Upper lobe of right lung (tissue), 1 donor: ENCODE results near the gene PATL2. TPM values are rescaled to one million over a fixed set of nuclear protein-coding genes. Genes with fewer than 3 reads are reported as not detected.
A peak's percentile ranks its signal among the peaks of the same experiment; 100 is the strongest.

Experiments used
- ATAC-seq: fragments of 200-7000 bp; cut with Tn5 transposase; one replicate; pipeline ENCODE4 v1.9.1; 2020; ENCODE audit warnings: mild to moderate bottlenecking, moderate library complexity
- DNase-seq: peaks from one replicate; pipeline ENCODE4 v3.0.0-alpha.2; 2020
- H3K27ac ChIP-seq: fragments of 200-600 bp; one replicate; pipeline ENCODE4 v1.8.0; 2022
- H3K27me3 ChIP-seq: fragments of 200-600 bp; one replicate; pipeline ENCODE4 v1.8.0; 2022; ENCODE audit warnings: mild to moderate bottlenecking
- H3K36me3 ChIP-seq: fragments of 200-600 bp; one replicate; pipeline ENCODE4 v1.8.0; 2022
- H3K4me1 ChIP-seq: fragments of 200-600 bp; one replicate; pipeline ENCODE4 v1.8.0; 2022
- H3K4me3 ChIP-seq: fragments of 200-600 bp; one replicate; pipeline ENCODE4 v1.8.0; 2022; ENCODE audit warnings: mild to moderate bottlenecking
- H3K9me3 ChIP-seq: fragments of 200-600 bp; one replicate; pipeline ENCODE4 v1.8.0; 2022
- intact Hi-C: fragments of 100-400 bp; cut with DNase I; formaldehyde crosslinking; loops from one replicate; pipeline ENCODE4 v1.11.0; 2022
- total RNA-seq: library from RNA; stranded (reverse); fragmentation: NEBNext Ultra II Directional; extraction: Animal tissue kit (Norgen Biotek cat#: 25700); gene quantifications from one replicate; pipeline ENCODE4 v1.2.1, GENCODE V29; 2021
- TF ChIP-seq, protein P1 (sequence below): fragments of 200-600 bp; IDR thresholded peaks from one replicate; pipeline ENCODE4 v1.8.0; 2022; ENCODE audit warnings: antibody characterized with exemption
- donor health status: DM: no; HTN: yes; CAD: no; lungs with severe emphysema.

Gene PATL2
- total RNA-seq, 1 donor from 2014 or later: 3.7 TPM

DNA sequence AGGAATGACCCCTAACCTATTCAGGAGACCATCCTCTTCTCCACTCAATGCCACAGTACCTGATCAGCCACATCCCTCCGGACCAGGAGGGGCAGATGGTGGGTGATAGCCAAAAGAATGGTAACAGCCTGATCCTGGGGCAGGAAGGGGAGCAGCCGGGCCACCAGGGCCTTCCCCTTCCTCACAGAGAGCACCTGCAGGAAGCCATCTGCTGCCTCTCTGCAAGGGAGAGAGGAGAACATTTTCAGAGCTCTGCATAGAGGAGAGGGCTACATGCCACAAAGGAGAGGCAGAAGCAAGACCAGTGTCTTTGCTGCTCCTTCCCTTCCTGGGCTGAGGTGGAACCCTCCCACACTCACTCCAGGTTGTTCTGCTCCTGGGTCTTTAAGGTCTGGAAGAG lies 42.2 kb downstream of the PATL2 start:
- no peaks in the 10 kb centered on the region for H3K9me3 ChIP-seq
- no peak for DNase-seq
- ATAC-seq: no peak
- TF ChIP-seq, protein P1, sequence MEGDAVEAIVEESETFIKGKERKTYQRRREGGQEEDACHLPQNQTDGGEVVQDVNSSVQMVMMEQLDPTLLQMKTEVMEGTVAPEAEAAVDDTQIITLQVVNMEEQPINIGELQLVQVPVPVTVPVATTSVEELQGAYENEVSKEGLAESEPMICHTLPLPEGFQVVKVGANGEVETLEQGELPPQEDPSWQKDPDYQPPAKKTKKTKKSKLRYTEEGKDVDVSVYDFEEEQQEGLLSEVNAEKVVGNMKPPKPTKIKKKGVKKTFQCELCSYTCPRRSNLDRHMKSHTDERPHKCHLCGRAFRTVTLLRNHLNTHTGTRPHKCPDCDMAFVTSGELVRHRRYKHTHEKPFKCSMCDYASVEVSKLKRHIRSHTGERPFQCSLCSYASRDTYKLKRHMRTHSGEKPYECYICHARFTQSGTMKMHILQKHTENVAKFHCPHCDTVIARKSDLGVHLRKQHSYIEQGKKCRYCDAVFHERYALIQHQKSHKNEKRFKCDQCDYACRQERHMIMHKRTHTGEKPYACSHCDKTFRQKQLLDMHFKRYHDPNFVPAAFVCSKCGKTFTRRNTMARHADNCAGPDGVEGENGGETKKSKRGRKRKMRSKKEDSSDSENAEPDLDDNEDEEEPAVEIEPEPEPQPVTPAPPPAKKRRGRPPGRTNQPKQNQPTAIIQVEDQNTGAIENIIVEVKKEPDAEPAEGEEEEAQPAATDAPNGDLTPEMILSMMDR: no peak
- peaks cover 4% of the 10 kb centered on the region for H3K4me1 ChIP-seq
- no peaks in the 10 kb centered on the region for H3K36me3 ChIP-seq
- no peaks in the 10 kb centered on the region for H3K27me3 ChIP-seq
- intact Hi-C loops: loop anchor here (10.0 kb wide), 1 partner anchor 46 kb away; the partner anchor contains the start of genes B2M and PATL2
- no peak overlapping the region for H3K27ac ChIP-seq
- H3K4me3 ChIP-seq: no peak overlapping the region

DNA sequence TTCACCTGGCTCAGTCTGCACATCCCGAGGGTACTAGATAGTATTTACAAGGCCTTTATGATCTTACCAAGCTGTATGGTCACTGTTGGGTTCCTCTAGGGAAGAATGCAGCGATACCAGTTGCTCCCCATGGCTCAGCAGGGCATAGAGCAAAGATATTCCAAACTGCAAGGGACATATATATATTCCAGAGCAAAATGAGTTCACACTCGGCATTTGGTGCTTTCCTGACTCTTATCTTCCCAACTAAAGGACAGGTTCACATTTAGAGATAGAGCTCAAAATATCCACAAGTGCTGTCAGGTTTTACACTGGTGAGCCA lies 44.1 kb downstream of the PATL2 start:
- ATAC-seq (no peak), DNase-seq (no peak)
- intact Hi-C loops: loop anchor here (10.0 kb wide), 1 partner anchor 48 kb away; the partner anchor contains the start of genes B2M and PATL2
- peaks cover 10% of the 10 kb centered on the region for H3K4me1 ChIP-seq
- TF ChIP-seq, protein P1: no peak
- H3K4me3 ChIP-seq: no peak overlapping the region
- H3K27me3 ChIP-seq: no peaks in the 10 kb centered on the region
- peak overlapping the region; percentile 51 for H3K27ac ChIP-seq
- no peaks in the 10 kb centered on the region for H3K36me3 ChIP-seq
- H3K9me3 ChIP-seq: no peaks in the 10 kb centered on the region

DNA sequence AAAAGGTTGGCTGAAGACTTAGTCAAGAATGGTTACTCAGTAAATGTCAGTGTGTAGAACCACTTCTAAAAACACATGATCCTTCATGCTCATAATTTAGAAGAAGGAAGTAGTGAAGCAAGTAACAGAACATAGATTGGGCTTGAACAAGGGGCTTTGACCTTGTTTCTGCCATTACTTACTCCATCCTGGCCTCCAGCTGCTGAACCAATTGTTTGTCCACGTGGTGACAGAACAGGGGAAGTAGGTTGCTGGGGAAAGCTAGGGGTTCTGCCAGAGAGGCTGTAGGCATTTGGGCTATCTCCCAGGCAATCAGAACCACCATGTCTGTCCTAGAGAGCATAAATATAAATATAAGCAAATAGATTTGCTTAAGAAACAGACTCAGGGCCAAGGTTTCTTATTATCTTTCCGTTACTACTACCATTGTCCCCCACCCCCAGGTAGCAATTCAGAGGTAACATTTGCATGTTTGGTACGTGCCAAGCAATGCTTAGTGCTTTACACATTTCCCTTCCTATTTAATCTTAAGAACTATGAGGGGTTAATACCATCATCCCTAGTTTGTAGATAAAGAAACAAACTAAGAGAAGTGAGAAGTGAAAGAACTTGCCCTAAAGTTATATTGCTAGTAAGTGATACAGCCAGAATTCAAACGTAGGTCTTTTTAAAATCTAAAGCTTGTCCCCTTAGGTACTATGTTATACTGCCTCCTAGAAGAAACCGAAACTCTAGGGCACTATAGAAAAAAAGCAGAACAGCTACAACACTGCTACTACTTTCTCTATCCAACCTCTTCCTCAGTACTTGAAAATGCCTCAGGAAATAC lies 44.7 kb downstream of the PATL2 start:
- peak overlapping the region; percentile 51 for H3K27ac ChIP-seq
- no peak for DNase-seq
- no peak overlapping the region for H3K4me3 ChIP-seq
- no peaks in the 10 kb centered on the region for H3K36me3 ChIP-seq
- no peaks in the 10 kb centered on the region for H3K27me3 ChIP-seq
- no peak for ATAC-seq
- TF ChIP-seq, protein P1: no peak
- intact Hi-C loops: loop anchor here (10.0 kb wide), 1 partner anchor 48 kb away; the partner anchor contains the start of genes B2M and PATL2
- no peaks in the 10 kb centered on the region for H3K9me3 ChIP-seq
- peaks cover 16% of the 10 kb centered on the region for H3K4me1 ChIP-seq

DNA sequence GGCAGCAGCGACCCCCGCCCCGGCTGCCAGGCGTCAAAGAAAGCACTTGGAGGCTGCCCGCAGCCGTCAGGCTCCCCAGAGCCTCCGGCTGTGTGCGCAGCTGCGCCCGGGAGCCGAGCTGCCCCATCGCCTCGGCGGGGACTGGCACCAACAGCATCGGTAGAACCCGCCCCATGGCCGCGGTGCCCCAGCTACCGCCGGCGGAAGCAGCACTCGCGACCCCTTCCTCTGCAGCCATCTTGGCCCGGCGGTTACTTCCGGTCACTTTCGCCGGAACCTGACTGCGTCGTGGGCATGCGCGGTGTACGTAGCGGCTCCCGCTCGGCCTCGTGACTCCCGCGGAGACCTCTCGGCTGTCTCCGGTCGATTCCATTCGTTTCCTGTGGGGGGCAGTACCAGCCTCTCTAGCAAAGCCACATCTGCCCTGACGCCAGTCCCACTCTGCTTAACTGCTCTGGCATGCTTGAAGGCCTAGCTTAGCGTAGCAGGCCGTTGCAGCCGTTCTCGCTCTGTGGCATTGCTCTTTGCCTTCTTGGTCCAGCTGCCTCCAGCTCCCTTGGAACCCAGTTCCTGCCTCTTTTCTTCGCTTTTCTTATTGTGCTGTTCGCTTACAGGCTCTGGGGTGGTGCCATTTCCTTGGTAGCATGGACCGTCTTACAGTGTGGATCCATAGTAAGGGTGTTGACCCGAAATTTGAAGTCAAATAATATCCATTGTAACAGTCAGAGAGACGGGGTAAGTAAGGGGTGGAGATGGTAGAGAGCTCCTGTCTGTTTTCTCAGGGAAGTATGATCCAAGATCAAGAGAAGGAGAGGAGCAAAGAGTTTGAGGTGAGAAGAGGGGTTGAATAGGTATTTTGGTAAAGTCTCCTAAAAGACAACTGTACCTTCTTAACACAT lies 47.5 kb downstream of the PATL2 start, which contains the start of gene SPG11:
TSS of gene SPG11 (minus strand) at position 253 of the 899 bp plus-strand sequence. CDS start at position 238, 15 bp downstream.
- intact Hi-C loops: loop anchor here (10.0 kb wide), 1 partner anchor 51 kb away; the partner anchor contains the start of genes B2M and PATL2
- H3K27me3 ChIP-seq: no peaks in the 10 kb centered on the region
- peak; percentile 99 for DNase-seq

More for the DNA sequence above, 47.5 kb downstream of the PATL2 start, which contains the start of gene SPG11:
- Histone ChIP-seq H3K9me3 (no peaks in the 10 kb centered on the region), H3K27ac (peak within 1 kb of the TSS; percentile 99), H3K4me3 (peak within 1 kb of the TSS; percentile 91), H3K4me1 (peaks cover 24% of the 10 kb centered on the region), H3K36me3 (peaks cover 12% of the 10 kb centered on the region)
- TF ChIP-seq, protein P1: peak; percentile 93
- ATAC-seq: peak; percentile 98
